ENCODE data around the gene RPL10A. TPM values are rescaled to one million over a fixed set of nuclear protein-coding genes. Genes with fewer than 3 reads are reported as not detected.

RPL10A gene
- total and polyA plus RNA-seq, 2 of the 13 experiments (the other 11 are each of a cell fraction or from before 2014, with no cell fraction given) = 1,854 to 2,726 TPM

GRCh38 chr6:35496036-35496840 is 28.0 kb downstream of the RPL10A start (continued):
- 0 out of 2 replicates have a peak, but pooled peaks have one; percentile 18 for TF ChIP-seq PRDM4 (CRISPR knock-in tag; IDR thresholded peaks at IDR 0.05; ENCODE audit: borderline replicate concordance)
- TF ChIP-seq ZNF367 (CRISPR knock-in tag; IDR thresholded peaks at IDR 0.05; ENCODE audit: borderline replicate concordance) = no peak
- TF ChIP-seq ZNF609 (CRISPR knock-in tag; IDR thresholded peaks at IDR 0.05; ENCODE audit: borderline replicate concordance) = no peak
- TF ChIP-seq AHR (CRISPR knock-in tag; IDR thresholded peaks at IDR 0.05) = 0 out of 2 replicates have a peak, but pooled peaks have one; percentile 9
- peak; percentile 65; the same call in 1 of the 2 replicates for TF ChIP-seq BCL3 (CRISPR knock-in tag; IDR thresholded peaks at IDR 0.05)
- no peak for TF ChIP-seq IRF1 (CRISPR knock-in tag; IDR thresholded peaks at IDR 0.05; ENCODE audit: low read depth)
- no peak for TF ChIP-seq ZNF576 (CRISPR knock-in tag; IDR thresholded peaks at IDR 0.05)
- no peak for TF ChIP-seq MBD4 (IDR thresholded peaks at IDR 0.05; ENCODE audit: borderline replicate concordance, low read length)
- no peak for TF ChIP-seq ZNF180 (CRISPR knock-in tag; IDR thresholded peaks at IDR 0.05; ENCODE audit: borderline replicate concordance, low read depth)
- TF ChIP-seq ZNF770 (CRISPR knock-in tag; IDR thresholded peaks at IDR 0.05) = peak; percentile 90
- TF ChIP-seq ZNF777 (CRISPR knock-in tag; IDR thresholded peaks at IDR 0.05) = peak; percentile 69
- peak; percentile 60; the same call in 1 of the 2 replicates for TF ChIP-seq SAP130 (CRISPR knock-in tag; IDR thresholded peaks at IDR 0.05; ENCODE audit: low read depth)
- peak; percentile 69; the same call in 1 of the 2 replicates for TF ChIP-seq KAT7 (CRISPR knock-in tag; IDR thresholded peaks at IDR 0.05; ENCODE audit: borderline replicate concordance)
- TF ChIP-seq ZNF350 (CRISPR knock-in tag; IDR thresholded peaks at IDR 0.05; ENCODE audit: borderline replicate concordance, low read depth) = 0 out of 2 replicates have a peak, but pooled peaks have one; percentile 56
- TF ChIP-seq NONO (IDR thresholded peaks at IDR 0.05) = no peak
- TF ChIP-seq NONO (CRISPR knock-in tag; conservative IDR thresholded peaks at IDR 0.05) = 0 out of 2 replicates have a peak, but pooled peaks have one; percentile 51
